GM04503 (cell line): ENCODE data around the gene MYEOV.
A peak's percentile ranks its signal among the peaks of the same experiment; 100 is the strongest.

Experiments used
- DNase-seq: peaks from one replicate; pipeline ENCODE4 v3.0.0-alpha.2; 2012; ENCODE audit warnings: low read depth

Gene MYEOV

DNA sequence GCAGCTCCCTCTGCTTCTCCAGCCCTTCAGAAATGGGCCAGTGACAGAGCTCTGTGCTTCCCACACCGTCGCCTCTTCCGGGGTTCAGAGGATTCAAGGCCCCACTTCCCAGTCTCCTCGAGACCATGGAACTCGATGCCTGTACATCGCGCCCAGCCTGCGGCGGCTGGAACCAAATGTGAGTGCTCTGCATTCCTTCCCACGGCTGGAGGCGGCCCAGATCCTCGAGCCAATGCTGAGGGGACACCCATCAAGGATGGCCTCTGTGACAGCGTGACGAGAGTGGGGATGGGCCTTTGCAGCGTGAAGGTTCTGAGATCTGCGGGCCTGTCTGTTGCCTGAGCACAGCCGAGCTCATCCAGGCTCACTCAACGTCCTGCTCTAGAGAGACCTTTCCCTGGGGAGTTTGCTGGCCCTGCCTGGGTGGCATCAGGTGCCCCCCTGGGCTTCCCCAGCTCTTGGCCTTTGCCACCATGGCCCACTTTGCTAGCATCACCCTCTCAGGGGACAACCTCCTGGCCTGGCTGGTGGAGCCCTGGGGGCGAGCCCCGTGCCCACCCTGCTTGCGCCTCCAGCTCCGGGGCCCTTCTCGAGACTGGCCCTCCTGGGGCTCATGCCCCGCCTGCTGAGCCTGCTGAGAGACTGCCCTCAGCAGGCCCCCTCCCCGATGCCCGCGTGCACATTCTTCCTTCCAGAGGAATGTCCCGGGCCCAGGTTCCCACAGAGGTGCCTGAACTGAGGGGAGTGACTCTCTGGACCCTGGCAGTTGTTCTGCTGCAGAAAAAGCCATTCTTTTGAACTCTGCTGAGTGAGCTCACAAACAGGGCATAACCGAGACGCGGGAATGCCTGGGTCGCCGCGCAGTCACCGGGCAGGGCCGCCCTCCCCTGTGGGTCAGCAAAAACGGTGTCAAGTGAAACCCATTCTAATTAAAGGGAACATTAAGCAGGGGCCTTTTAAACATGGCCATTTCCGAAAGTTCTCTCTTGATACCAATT lies 7.3 kb upstream of the MYEOV start:
- no peak for DNase-seq

GRCh38 chr11:69287968-69288882 lies 5.7 kb upstream of the MYEOV start:
- DNase-seq = no peak

- DNase-seq = no peak
Measured at GRCh38 chr11:69288883-69289242, 5.1 kb upstream of the MYEOV start.

DNA sequence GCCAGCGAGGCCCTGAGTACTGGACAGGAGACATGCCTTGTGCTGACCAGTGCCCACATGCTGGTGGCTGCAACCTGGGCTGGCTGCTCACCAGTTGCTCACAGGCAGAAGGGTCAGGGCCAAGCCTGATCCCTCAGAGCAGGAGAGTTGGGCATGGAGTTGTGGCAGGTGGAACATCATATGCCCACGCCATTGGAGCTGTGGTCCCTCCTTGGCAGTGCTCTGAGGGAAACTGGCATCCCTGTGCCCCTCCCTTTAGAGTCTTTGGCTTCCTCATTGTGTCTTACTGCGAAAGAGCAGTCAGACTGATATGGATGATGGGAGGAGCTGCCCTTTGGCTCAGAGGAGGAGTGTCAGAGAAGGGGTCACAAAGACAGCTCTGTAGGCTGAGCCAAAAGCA lies 3.1 kb upstream of the MYEOV start:
- no peak for DNase-seq

GRCh38 chr11:69291459-69292110 lies 2.4 kb upstream of the MYEOV start:
- DNase-seq = no peak

GRCh38 chr11:69292221-69292648 lies 1.7 kb upstream of the MYEOV start:
- DNase-seq = no peak

- no peak for DNase-seq
Measured at GRCh38 chr11:69293087-69293486, 868 bp upstream of the MYEOV start.

- no peak for DNase-seq
Measured at GRCh38 chr11:69294571-69295078, 670 bp downstream of the MYEOV start.

DNA sequence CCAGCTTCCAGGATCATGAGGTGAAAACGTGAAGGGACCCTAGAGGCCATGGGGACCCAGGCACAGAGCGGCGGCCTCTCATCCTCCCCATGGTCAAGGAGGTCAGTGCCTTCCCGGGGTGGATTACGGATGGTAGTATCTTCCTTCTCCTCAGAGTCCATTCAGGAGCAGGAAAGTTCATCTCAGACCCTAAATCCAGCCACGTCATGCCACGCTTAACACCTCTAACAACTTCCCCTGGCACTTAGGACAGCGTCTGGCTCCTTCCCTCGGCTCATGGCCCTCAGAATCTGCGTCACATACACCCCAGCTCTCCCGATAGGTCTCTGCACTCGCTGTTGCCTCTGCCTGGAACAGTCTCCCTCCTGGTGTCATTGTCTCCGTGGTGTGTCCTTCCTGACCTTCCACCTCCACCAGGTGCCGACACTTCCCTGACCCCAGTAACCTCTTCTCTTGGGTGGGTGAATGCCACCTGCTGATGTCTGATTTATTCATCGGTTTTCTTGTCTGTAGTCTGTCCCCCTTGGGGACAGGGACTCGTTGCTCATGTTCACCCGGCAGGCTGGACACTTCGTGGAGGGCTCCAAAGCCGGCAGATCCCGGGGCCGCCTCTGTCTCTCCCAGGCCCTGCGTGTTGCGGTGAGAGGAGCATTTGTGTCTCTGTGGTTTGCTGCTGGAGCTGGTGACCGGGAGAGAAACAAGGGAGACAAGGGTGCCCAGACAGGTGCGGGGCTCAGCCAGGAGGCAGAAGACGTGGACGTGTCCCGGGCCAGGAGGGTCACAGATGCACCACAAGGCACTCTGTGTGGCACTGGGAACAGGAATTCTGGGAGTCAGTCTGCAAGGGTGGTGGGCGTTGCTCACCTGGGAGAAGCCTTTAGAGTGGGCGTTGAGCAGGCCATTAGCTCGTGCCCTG lies 1.4 kb downstream of the MYEOV start:
- no peak for DNase-seq

DNA sequence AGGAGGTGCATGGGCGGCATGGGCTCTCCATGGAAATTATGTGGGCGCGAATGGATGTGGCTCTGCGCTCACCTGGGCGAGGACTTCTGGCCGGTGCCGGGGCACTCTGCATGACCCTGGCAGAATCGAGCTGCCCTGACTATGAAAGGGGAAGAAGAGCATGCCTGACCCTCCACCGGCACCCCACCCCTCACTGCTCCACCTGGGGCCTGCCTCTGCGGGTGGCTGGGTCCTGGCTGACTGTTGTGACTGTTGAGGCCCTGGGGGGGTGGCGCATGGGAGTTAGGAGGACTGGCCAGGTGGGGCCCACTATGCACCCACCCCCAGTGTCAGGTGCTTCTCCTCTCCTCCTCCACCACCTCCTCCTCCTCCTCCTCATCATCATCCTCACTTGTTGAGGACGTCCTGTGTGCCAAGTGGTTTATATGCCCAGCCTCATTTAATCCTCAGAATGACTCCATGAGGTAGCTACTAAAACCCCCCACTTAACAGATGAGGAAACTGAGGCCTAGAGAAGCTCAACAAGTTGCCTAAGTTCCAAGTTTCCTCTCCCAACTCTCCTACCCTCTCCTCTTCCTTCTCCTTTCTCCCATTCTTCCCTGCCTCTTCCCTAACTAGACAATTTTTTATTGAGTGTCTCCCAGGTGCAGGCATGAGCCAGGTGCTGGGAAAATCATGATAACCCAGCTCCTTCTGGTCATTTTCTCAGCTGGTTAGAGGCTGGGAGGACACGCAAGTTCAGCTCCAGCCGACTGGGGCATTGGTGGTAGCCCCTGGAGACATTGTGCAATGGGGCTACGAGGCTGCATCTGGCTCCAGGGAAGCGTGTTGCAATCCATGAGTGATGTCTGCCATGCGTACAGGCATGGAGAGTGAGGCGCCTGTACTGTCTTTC lies 2.3 kb downstream of the MYEOV start:
- peak; percentile 60 for DNase-seq

DNA sequence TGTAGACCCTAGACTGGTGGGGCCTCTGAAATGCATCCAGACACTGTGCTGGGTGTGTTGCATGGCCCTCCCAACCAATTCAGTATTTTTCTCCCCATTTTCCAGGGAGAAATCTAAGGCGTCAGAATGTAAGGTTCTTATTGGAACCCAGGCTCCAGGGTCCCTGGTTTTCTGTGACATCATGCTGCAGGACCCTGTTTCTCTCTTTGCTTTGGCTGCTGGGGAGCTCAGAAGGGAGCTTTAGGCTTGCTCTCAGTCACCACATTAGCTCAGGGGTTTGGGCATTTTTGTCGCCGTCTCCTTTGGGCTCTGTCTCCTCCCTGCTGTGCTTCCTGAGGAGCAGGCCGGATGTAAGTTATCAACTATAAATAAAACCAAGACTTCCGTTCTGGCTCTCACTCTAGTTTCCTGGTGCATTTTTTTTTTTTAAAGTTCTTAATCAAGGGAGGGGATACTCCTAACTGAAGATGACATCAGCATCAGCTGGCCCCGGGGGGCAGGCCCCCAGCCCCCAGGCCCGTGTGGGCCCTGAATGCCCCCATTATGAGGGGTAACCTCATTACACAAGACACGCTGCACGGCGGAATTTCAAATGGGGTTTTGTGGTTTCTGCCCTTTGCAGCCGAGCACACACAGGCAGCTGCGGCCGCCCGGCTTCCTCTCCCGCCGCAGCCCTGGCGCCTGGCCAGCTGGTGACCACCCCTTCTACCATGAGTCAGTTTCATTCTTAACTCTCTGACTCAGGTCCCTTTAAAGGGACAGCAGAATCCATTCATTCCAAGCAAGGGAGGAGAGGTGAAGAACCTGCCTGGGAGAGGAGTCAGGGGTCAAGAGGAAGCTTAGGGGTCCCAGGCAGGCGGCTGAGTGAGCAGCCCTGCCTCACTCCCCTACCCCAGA lies 3.2 kb downstream of the MYEOV start:
- peak; percentile 94 for DNase-seq

DNA sequence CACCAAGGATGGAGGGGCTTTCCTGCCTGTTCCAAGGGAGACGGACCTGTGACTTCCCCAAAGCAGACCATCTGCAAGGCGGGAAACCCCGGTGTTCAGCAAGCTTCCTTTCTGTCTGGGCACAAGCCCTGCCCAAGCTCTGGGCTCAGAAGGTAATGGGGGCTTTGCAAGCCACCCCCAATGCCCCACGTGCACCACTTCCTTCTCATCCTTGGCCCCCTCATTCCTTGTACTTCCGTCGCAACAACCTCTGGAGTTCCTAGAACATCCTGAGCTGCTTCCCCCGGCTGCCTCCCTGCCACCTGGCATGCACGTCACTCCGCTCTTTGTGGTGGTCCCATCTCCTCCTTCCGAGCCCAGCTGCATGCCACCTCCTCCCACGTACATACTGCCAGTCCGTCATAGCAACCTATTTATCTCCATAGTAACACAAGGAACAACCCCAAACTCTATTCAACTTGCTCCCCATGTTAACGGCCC lies 3.9 kb downstream of the MYEOV start:
- no peak for DNase-seq

GRCh38 chr11:69298267-69299022 lies 4.5 kb downstream of the MYEOV start:
- peak; percentile 88 for DNase-seq

DNA sequence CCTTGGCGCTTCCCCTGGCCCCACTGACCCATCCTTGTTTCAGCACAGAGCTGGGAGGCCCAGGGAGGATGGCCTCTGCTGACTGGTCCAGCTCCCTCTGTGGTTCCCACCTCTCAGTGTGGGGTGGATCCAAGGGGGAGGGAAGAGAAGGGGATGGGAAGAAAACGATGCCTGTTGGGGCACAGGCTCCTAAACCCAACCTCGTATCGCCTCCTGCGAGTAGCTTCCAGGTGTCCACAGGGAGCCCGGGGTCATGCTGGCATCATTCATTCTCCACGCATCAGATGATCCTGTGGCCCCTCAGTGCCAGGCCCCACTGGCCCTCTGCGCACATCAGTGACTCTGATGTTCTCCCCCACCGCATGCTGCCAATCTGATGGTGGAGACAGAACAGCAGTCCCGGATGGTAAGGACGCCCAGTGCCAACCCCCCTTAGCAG lies 5.1 kb downstream of the MYEOV start:
- DNase-seq = no peak

DNA sequence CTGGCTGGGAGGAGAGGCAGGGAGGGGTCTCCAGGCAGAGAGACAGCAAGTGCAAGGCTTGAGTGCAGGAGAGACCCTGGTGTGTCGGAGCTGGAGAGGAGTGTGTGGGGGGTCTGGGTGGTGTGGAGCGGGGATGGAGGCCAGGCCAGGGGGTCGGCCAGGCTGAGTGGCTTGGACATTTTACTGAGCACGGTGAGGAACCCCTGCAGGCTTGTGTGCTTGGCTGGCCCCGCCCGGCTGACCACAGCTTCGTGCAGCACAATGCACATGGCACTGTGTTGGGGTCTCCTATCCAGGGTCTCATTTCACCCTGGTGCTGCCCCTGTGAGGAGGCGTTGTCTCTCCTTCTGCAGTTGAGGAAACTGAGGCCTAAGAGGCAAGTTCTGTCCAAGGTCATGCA lies 5.6 kb downstream of the MYEOV start:
- DNase-seq = no peak

- peak; percentile 76 for DNase-seq
Measured at GRCh38 chr11:69300120-69301060, 6.4 kb downstream of the MYEOV start.

DNA sequence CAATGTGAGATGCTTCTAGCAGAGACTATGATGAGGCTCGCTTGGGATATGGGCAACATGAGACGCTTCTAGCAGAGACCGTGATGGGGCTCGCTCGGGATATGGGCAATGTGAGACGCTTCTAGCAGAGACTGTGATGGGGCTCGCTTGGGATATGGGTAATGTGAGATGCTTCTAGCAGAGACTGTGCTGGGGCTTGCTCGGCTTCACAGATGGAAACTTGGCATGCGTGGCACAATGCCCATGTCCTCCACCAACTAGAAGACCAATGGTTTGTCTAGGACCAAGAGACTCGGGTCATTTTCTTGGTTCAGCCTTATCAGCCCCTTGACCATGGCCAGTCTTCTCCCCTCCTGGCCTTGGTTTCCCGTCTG lies 7.1 kb downstream of the MYEOV start:
- no peak for DNase-seq
